DND-41 (cell line): ENCODE data around the gene LINS1.

Experiments used
- ATAC-seq: fragments of 200-7000 bp; cut with Tn5 transposase; 3 replicates; pipeline ENCODE4 v1.9.1; 2021; ENCODE audit warnings: low read depth; ENCODE audit not compliant: insufficient read depth
- DNase-seq: peaks from one replicate; pipeline ENCODE4 v3.0.0-alpha.2; 2020
- H2AFZ ChIP-seq: 2 replicates; pipeline ENCODE4 v1.6.0; 2012; ENCODE audit warnings: low read depth, low read length
- H3K27ac ChIP-seq: 2 replicates; pipeline ENCODE4 v1.5.1; 2012; ENCODE audit warnings: low read length, inconsistent platforms
- H3K27me3 ChIP-seq: fragments of 200-600 bp; sonication (generic); 2 replicates; pipeline ENCODE4 v1.6.0; 2012; ENCODE audit warnings: low read length, mild to moderate bottlenecking, inconsistent platforms; ENCODE audit not compliant: insufficient read depth, poor library complexity
- H3K36me3 ChIP-seq: 2 replicates; pipeline ENCODE4 v1.5.1; 2012; ENCODE audit warnings: low read length, inconsistent platforms; ENCODE audit not compliant: insufficient read depth
- H3K4me1 ChIP-seq: 2 replicates; pipeline ENCODE4 v1.5.1; 2012; ENCODE audit warnings: mild to moderate bottlenecking, low read length; ENCODE audit not compliant: insufficient read depth
- H3K4me2 ChIP-seq: 2 replicates; pipeline ENCODE4 v1.6.0; 2012; ENCODE audit warnings: mild to moderate bottlenecking, moderate library complexity, low read length, inconsistent platforms; ENCODE audit not compliant: insufficient read depth
- H3K4me3 ChIP-seq, 2 experiments: fragments of 200-600 bp in 1 of 2; shearing (Covaris generic) in 1 of 2; 2 replicates each; pipeline ENCODE4 v1.5.1; 2012 to 2016; ENCODE audit warnings: inconsistent platforms in 2 of 2, low read length in 2 of 2, mild to moderate bottlenecking in 2 of 2, low read depth in 1 of 2, moderate library complexity in 1 of 2
- H3K79me2 ChIP-seq: 2 replicates; pipeline ENCODE4 v1.6.0; 2012; ENCODE audit warnings: low read length, inconsistent platforms; ENCODE audit not compliant: insufficient read depth
- H3K9ac ChIP-seq: 2 replicates; pipeline ENCODE4 v1.6.0; 2012; ENCODE audit warnings: low read depth, mild to moderate bottlenecking, inconsistent platforms, low read length, moderate library complexity
- H3K9me3 ChIP-seq: 2 replicates; pipeline ENCODE4 v1.5.1; 2012; ENCODE audit warnings: low read length, moderate library complexity, mild to moderate bottlenecking, inconsistent platforms; ENCODE audit not compliant: insufficient read depth, severe bottlenecking
- H4K20me1 ChIP-seq: 2 replicates; pipeline ENCODE4 v1.6.0; 2012; ENCODE audit warnings: low read length; ENCODE audit not compliant: insufficient read depth
- CTCF ChIP-seq: IDR thresholded peaks from 2 replicates; pipeline ENCODE4 v1.5.1; 2012; ENCODE audit warnings: borderline replicate concordance, low read length, moderate library complexity, mild to moderate bottlenecking; ENCODE audit not compliant: poor library complexity, severe bottlenecking; ENCODE audit errors: extremely low read depth
- EZH2 ChIP-seq: IDR thresholded peaks from 3 replicates; pipeline ENCODE4 v1.6.1; 2012; ENCODE audit warnings: borderline replicate concordance, low read depth, mild to moderate bottlenecking, moderate library complexity, low read length, inconsistent platforms; ENCODE audit not compliant: severe bottlenecking

Gene LINS1

GRCh38 chr15:100536733-100537132 is 65.3 kb downstream of the LINS1 start:
- no peak overlapping the region for H3K4me3 ChIP-seq
- H3K79me2 ChIP-seq = no peaks in the 10 kb centered on the region
- ATAC-seq (no peak), DNase-seq (no peak)
- H3K27me3 ChIP-seq = peaks cover 6% of the 10 kb centered on the region
- H2AFZ ChIP-seq = no peak overlapping the region
- no peak overlapping the region for H3K27ac ChIP-seq
- H3K9me3 ChIP-seq = no peaks in the 10 kb centered on the region
- H3K9ac ChIP-seq = no peak overlapping the region
- TF ChIP-seq CTCF = no peak
- TF ChIP-seq EZH2 = no peak
- H3K4me1 ChIP-seq = no peaks in the 10 kb centered on the region
- H3K36me3 ChIP-seq = no peaks in the 10 kb centered on the region
- H3K4me2 ChIP-seq = no peak overlapping the region
- no peaks in the 10 kb centered on the region for H4K20me1 ChIP-seq

GRCh38 chr15:100533886-100534285 is 68.1 kb downstream of the LINS1 start:
- no peaks in the 10 kb centered on the region for H4K20me1 ChIP-seq
- no peak overlapping the region for H3K9ac ChIP-seq
- no peak overlapping the region for H3K27ac ChIP-seq
- no peaks in the 10 kb centered on the region for H3K36me3 ChIP-seq
- H3K9me3 ChIP-seq = no peaks in the 10 kb centered on the region
- H3K79me2 ChIP-seq = no peaks in the 10 kb centered on the region
- H2AFZ ChIP-seq = no peak overlapping the region
- H3K4me2 ChIP-seq = no peak overlapping the region
- H3K4me3 ChIP-seq = no peak overlapping the region
- H3K27me3 ChIP-seq = peaks cover 7% of the 10 kb centered on the region
- H3K4me1 ChIP-seq = no peaks in the 10 kb centered on the region
- DNase-seq = no peak
- no peak for ATAC-seq
- no peak for TF ChIP-seq EZH2
- no peak for TF ChIP-seq CTCF

- TF ChIP-seq CTCF (no peak), EZH2 (no peak)
- Histone ChIP-seq H3K79me2 (no peaks in the 10 kb centered on the region), H3K9me3 (no peaks in the 10 kb centered on the region), H3K27me3 (peaks cover 7% of the 10 kb centered on the region), H3K9ac (no peak overlapping the region), H2AFZ (no peak overlapping the region), H3K4me1 (no peaks in the 10 kb centered on the region), H3K4me2 (no peak overlapping the region), H3K27ac (no peak overlapping the region), H3K36me3 (no peaks in the 10 kb centered on the region), H4K20me1 (no peaks in the 10 kb centered on the region), H3K4me3 (no peak overlapping the region)
- no peak for ATAC-seq
- no peak for DNase-seq
Observed at GRCh38 chr15:100531823-100532327, 70.1 kb downstream of the LINS1 start.

DNA sequence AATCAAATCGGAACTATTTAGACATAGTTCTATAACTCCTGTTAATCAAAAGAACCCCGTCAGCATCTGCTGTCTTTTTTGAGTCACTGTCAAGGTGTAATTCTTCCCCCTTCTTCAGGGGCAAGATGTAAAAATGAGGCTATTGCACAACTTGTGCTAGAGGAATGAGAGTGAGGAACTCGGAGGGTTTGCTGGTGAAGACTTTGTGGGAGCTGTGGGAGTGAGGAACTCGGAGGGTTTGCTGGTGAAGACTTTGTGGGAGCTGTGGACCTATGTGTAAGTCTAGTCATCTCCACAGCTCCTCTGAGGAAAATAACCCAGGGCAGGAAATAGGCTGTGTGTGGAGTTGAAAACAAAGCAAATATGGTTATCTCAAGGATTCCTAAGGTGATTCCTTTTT is 70.8 kb downstream of the LINS1 start:
- H4K20me1 ChIP-seq = no peaks in the 10 kb centered on the region
- no peak overlapping the region for H3K4me2 ChIP-seq
- H3K4me1 ChIP-seq = no peaks in the 10 kb centered on the region
- no peak overlapping the region for H3K27ac ChIP-seq
- TF ChIP-seq EZH2 (no peak), CTCF (no peak)
- ATAC-seq = no peak
- no peaks in the 10 kb centered on the region for H3K9me3 ChIP-seq
- H3K79me2 ChIP-seq = no peaks in the 10 kb centered on the region
- H3K27me3 ChIP-seq = peaks cover 7% of the 10 kb centered on the region
- no peaks in the 10 kb centered on the region for H3K36me3 ChIP-seq
- H3K4me3 ChIP-seq = no peak overlapping the region
- H2AFZ ChIP-seq = no peak overlapping the region
- no peak for DNase-seq
- no peak overlapping the region for H3K9ac ChIP-seq
